HUDEP-2 (cell line): ENCODE measurements around the gene NAALADL1.

ENCODE experiments used
- DNase-seq, 76 experiments: peaks; one replicate each; lab custom pipeline; 2025; ENCODE audit not compliant: unreplicated experiment in 76 of 76; lab: John Stamatoyannopoulos, UW

The NAALADL1 gene

DNA sequence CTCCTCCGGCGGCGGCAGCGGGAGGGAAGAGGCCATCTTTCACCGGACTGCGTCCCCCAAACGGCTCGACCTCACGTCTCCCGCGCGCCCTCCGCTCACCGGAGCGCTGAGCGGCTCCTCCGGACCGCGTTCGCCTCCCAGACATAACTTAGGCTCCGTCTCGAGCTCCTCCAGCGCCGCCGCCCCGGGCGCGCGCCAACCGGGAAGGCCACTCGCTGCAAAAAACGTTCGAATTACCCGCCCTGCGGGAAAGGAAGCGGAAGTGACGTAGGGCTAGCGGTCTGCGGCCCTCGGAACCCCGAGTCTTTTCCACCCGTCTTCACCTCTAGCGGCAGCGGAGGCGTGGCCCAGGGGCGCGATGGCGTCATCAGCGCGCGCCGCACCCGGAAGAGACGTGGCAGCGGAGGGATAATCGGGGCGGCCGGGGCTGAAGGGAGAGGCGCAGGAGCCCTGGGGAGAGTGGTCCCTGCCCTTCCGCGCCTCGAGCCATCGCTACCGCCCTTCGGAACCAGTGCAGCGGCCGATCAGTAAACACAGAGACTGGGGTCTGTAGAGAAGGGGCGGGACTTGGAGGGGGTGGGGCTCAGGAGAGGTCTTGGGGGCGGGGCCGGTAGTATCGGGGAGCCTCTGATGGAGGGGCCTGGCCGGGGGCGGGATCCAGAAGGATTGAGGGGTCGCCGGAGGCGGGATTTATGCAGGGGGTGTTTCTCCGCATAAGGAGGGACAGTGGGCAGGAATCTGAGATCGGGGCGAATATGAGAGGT is 25.7 kb upstream of the NAALADL1 start, which contains the start of the genes CDCA5 and ZFPL1:
TSS of gene CDCA5 (minus strand) at position 207 of the 764 bp plus-strand sequence. CDS start at position 145, 62 bp downstream.
TSS of gene ZFPL1 (plus strand) at position 389 of the 764 bp plus-strand sequence. CDS start 477 bp downstream, outside the sequence.
- peak in 74 of 76 experiments; percentile 46 to 96 (median 88) for DNase-seq

DNA sequence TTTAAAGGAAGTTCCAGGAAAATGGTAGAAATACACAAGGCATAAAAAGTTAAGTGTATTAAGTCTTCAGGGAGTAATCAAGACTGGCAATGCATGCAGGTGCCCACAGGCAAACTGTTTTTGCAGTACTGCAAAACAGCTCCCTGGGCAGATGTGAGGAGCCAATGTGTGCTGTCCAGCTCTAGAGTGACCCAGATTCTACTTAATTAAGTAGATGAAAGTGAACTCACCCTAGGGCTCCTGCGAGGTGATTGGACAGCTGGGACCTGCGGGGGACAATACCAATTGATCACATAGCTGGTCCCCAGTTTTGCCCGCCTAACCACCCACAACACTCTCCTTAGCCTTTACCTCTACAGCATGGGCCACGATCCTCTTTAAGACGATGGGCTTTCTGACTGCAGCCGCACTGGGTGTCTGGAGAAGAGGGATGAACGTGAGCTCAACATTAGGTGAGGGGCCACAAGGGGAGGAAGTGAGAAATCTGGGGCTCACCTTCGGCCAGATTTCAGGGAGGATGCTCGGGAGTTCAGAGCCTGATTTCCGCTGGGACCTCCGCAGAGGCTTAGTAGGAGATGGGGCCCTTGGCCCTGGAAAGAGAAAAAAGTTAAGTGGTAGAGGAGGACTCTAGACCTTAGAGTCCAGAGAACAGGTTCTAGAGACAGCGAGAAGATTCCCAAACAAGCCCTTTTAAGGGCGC is 24.9 kb upstream of the NAALADL1 start:
- DNase-seq: no peak

DNA sequence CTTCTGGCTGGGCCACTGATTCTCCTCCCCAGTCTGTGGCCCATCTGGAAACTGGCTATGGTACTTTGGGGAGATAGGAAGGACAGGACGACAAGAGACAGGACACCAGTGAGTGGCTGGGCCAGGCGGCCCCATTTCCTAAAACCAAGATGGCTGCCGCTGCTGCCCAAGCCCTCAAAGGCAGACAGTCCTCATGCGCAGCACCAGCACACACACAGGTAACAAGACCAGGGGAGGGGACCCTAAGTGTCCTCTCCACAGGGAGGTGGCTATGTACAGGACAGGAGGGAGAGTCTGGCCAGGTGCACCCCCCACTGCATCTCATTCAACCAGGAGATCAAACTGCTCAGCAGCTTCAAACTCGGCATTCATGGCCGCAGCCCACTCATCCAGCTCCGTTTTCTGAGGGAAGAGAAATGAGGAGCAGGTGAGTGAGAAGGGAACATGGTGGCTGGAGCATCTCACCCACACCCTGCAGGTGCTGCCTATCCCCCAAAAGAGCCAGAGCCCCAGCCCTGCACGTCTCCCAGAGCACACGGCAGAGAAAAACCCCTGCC is 20.5 kb upstream of the NAALADL1 start:
- DNase-seq: no peak

DNA sequence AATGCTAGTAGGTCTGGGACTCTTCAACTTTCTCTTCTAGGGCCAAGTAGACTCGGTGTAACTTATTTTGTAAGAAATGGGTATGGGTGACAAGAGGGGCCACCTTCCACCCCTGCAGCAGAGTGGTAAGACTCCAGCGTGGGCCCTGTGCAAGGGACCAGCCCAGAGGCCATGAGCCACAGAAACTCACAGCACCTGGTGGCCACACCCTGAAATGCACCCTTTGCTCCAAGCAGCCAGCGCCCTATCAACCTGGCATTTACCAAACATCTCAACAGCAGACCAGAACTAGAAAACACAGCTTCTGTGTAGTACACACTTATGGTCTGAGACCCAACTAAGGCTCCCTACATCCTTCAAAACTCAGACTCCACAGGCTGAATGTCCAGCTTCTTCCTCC is 19.8 kb upstream of the NAALADL1 start:
- peak in 39 of 76 experiments; percentile 4 to 66 (median 30) for DNase-seq

DNA sequence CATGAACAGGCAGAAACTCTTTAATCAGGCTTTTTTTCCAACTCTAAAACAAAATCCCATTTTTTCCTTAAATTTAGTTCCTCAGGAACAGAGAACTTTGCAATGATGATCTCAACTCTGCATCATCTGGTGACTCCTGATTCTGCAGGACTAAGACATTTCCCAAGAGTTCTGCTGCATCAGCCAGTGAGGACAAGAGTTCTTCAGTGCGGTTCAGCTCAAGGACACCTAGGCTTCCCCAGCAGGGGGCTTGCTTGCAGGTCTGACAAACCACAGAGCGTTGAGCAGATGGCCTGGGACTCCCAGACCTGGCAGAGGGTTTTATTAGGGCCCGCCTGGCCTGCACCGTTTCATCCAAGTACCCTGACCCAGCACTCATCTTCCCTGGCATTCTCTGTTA is 19.1 kb upstream of the NAALADL1 start:
- DNase-seq: no peak

DNA sequence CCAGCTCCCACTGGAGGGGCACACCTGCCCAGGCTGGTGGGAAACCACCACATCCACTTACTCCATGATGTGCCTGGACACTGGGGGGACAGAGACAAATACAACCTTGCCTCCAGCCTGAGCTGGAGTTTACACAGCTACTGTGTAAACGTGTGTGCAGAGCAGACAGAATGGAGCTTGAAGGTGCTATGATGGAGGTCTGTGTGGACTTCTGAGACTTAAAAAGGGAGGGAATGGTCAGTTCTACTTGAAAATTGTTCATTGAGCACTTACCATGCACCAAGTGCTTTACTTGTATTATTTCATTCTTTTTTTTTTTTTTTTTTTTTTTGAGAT is 14.2 kb upstream of the NAALADL1 start:
- no peak for DNase-seq

DNA sequence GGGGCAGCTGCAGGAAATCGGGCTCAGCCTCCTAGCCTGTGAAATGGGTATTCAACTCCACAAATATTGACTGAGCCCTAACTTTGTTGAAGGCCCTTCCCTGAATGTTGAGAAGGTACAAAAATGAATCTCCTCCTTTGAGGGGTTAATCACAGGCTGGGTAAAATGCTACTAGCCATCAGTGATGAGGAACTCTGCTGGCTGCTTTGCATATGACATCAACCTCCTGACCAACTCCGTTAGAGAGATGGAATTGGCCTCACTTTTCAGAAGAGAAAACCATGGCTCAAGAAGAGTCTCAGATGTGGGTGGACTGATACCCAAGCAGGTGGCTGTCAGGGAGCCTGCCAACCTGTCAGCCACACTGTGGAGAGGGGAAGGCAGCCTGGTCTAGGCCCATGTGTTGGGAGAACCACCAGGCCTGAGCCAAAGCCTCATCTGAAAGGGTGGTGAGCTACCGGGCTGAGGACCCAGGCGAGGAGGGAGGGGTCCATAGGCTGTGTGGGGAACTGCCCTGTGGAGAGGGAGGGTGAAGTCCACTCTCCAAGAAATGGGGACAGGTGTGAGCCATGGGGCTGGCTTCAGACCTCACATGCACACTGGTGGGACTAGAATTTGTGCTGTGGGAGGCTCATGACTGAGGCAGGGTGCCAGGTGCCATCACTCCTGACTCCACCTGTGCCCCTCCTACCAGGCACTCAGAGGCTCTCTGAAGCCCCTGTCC is 13.7 kb upstream of the NAALADL1 start:
- no peak for DNase-seq

DNA sequence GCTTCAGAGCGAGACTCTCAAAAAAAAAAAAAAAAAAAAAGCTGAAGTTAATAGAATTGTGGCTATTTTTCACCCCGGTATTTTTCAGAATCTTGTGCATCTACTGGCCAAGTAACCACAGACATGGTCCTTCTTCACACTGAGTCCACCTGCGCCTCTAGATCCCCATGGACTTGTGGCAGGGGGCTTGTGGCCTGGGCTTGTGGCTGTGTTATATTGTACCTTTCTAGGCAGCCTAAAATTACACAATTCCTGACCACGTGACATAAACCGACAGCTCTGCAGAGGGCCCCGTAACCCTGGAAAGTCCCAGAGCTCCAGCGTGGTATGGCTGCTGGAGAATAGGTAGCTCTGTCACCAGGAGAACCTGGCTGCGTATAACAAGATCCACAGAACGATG is 10.9 kb upstream of the NAALADL1 start:
- DNase-seq: no peak

DNA sequence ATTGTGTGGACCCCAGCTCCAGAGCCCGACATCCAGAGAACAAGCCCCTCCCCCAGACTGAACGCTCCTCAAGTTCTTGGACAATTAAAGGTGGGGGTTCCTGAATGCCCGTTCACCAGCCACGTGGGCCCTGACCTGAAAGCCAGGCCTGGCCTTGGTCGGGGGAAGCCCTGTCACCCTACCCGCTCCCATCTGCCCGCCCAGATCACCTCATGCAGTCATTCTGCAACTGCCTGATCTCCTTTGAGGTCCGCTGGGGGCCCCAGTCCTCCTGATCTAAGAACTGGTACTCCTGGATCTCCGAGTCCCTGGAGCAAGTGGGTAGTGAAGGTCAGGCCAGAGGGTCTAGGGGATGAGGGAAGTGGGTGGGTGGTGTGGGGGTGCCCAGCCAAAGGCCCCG is 9.1 kb upstream of the NAALADL1 start:
- DNase-seq: no peak

DNA sequence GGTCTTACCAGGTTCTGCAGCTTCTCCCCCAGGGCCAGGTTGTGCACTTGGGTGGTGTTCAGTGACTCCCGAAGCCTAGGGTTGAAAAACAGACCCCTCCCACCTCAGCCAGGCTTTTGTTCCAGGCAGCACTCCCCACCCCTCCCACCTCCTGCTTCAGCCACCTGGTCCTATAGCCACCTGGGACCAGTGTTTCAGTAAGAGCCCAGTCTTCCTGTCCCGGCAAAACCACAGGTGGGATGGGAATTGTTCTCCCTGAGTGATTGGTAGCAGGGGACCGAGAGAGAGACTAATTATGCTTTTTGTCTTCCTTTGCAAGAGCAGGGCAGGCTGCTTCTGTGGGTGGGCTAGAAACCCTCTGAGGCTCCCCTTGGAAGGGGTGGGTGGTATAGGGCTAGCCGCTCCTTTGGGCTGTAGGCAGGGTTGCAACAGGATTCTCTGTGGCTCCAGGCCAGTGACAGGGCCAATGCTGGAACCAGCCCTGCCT is 8.5 kb upstream of the NAALADL1 start:
- no peak for DNase-seq

DNA sequence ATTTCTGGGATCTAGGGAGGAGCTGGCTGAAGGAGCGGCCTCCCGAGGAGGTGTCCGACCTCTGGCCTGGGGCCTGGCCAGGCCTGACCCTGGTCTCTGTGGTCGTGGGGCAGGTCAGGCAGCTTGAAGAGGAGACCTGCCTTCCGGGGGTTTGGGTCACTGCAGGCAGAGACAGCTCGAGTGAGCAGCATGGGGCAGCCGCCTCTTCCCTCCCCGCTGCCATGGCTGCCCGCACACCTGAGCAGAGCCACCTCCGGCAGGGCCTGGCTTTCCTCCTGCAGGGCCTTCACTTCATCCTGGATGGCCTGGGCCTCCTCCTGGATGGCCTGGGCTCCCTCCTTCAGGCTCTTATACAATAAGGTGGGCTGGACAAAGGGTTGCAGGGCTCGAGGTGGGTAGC is 8.0 kb upstream of the NAALADL1 start:
- no peak for DNase-seq

DNA sequence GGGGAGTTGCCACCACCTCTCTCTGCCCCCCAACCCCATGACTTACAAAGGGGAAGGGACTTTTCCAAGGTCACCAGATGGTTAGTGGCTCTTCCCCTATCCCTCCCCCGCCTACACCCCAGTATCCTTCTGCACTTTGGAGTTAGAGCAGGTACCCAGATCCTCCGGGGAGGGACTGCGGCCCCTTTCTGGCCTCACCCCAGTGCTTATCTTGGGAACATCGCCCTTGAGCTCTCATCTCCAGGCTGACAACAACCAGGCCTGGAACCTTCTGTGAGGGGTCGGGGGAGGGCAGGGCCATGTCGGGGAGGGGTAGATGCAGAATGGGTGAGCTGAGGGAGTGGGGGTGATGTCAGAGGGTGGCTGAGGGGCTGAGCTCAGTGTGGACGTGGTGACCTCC is 7.5 kb upstream of the NAALADL1 start:
- DNase-seq: no peak

DNA sequence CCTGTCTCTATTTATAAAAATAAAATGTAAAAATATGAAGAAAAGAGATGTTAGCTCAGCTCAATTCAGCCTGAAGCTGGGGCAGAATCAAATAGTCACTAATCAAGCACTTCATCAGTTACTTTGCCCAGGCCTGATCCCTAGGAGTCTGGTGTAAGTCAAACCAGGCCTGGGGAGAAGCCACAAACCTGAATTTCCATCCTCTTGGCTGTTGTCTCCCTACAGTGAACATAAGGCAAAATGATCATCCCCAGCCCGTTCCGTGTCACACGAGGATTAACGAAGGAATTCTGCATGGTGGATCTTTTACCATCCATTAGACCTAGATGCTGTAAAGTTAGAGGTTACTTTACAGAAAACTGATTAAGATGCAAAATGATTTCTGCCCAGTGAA is 6.5 kb upstream of the NAALADL1 start:
- no peak for DNase-seq

DNA sequence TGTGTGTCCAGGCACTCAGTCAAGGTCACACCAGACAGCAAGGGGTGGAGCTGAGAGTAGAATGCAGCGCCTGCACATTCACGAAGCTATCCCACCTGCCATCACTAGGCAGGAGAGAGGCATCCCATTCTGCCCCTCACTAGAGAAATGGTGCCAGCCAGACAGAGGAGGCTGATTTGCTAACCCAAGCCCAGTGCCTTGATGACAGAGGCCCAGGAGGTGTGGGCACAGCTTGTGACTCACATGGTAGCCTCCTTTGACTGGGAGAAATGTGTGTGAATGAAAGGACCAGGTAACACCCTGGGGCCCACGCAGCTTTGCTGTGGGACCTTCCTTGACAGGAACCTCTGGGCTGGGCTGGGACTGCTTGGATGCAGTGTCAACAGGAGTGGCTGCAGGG is 5.2 kb upstream of the NAALADL1 start:
- DNase-seq: no peak

DNA sequence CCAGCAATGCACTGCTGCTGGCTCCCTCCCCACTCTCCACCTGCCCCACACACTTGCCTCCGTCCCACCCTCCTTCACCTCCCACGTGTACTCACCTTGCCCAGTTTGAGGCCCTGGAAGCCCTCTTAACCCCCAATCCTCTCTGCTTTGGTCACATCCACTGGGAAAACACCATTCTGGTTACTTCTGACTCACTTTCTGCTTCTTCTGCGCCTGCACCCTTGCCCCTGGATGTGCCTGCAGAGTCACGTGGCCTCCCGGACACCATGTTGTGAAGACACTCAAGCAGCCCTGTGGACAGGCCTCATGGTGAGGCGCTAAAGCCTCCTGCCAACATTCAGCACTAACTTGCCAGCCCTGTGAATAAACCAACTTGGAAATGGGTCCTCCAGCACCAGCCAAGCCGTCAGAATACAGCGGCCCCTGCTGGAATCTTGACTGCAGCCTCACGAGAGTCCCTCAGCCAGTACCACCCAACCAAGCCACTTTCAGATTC is 2.6 kb upstream of the NAALADL1 start:
- DNase-seq: peak in 25 of 76 experiments; percentile 5 to 100 (median 29)

DNA sequence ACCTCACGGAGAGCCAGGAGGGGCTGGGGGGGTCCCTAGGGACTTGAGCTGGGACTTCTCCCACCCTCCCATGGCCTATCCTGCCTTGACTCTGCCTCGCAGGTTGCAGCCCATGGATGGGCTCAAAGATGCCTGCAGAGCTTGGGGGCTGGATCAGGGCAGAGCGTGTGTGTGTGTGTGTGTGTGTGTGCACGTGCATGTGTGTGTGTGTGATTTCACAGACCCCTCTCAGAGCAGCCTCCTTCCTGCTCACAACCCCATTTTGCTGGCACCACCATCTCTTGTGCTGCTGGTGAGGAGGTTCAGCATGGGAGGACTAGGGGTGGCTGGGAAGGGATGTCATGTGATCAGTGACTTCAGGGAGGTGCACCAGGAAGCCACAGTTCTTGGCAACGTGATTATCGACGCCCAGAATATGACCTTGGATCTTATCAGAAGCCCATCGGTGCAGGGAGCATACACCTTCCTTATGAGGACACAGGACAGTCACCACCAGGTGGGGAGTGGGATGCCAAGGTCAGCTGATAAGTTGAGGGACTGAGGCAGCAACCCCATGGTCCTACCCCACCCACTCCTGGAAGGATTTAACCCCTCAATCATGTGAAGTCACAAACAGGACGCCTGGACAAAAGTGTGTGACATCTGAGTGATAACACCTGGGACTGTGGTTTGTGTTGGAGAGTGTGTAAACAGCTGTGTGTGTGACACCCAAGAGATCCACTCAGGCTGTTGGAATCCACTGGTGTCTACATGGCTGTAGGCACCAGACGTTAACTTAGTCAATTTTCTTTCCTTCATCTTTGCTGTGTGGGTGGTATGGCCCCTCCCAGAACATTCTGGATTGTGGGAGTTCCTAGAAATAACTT is 1.8 kb upstream of the NAALADL1 start:
- peak in 10 of 76 experiments; percentile 5 to 20 (median 10) for DNase-seq

DNA sequence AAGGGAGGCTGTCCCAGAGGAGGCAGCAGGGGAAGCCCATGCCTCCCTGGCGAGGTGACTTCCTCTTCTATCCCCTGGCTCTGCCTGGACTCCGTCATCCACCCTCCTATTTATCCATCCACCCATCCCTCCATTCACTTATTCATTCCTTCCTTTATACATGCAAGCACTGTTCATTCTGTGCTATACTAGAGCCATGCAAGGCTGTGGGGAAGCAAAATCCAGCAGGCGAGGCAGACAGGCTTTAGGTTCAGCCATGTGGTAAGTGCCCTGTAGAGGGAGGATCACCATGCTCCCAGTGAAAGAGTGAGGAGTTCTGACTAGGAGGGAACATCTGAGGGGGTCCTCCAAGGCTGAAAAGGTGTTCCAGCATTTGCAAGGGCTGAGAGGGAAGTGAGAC is 1.2 kb upstream of the NAALADL1 start:
- no peak for DNase-seq

DNA sequence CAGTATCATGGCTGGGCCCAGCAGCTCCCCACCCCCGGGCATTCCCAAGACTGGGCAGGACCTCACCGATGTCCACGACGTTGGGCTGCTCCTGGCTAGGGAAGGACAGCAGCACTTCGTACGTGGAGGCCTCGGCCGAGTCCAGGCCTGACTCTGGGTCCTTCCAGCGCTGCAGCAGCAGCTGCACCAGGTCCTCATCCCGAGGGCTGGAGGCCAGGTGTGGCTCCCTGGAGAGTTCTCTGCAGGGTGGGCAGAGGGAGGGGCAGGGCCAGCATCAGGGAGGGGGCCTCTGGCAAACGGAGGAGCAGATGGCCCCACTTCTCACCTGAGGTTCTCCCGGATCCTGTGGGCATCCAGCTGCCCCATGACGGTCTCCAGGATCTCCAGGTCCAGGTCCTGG is 341 bp downstream of the NAALADL1 start:
- no peak for DNase-seq

DNA sequence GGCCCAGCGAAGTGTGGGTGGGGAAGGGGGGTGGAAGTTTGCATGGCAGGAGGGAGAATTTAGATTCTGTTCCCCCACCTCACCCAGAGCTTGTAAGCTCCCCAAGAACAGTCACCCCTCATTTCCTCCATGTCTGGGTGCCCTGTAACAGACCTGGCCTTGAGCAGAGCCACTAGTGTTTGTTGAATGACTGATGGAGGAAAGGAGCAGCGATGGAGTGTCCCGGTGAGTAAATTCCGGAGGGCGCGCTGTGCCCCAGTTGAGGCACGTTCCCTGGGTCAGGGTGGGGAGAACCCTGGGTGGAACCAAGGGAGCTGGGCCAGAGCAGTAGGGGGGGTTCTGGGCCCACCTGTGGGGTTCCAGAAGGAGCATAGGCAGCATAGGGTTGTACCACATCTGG is 827 bp downstream of the NAALADL1 start:
- DNase-seq: no peak

DNA sequence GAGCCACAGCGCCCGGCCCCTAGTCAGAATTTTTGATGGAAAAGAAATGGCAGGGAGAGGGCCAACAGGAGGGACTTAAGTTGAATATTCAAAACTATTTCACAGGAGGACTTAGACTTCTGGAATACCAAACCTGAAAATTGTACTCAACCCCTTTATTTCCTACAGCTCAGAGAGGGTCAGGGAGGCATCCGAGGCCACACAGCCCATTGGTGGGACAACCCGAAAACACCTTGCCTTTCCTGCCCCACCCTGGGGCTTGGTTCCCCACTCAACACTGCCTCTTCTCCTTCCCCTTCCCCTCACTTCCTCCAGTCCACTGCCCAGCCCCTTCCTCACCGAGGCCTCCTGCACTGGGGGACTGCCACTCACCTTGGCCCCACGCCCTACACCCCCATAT is 1.4 kb downstream of the NAALADL1 start:
- DNase-seq: no peak
